HepG2 (cell line): ENCODE results near the gene DST. TPM values are rescaled to one million over a fixed set of nuclear protein-coding genes. Genes with fewer than 3 reads are reported as not detected.
A peak's percentile ranks its signal among the peaks of the same experiment; 100 is the strongest.

ENCODE experiments used
- CBX5 ChIP-seq: sonication (generic); formaldehyde crosslinking; IDR thresholded peaks from 2 replicates; pipeline ENCODE4 v1.4.0; 2020; ENCODE audit warnings: missing genetic modification reagents, borderline replicate concordance
- HDAC6 ChIP-seq: fragments of 200-600 bp; sonication (generic); IDR thresholded peaks from 2 replicates; pipeline ENCODE4 v1.7.0; 2017; ENCODE audit warnings: mild to moderate bottlenecking, antibody characterized with exemption, low read length, low read depth
- IKZF1 ChIP-seq: fragments of 450-650 bp; IDR thresholded peaks from 2 replicates; pipeline ENCODE4 v1.7.1; 2016
- KAT7 ChIP-seq: IDR thresholded peaks from 2 replicates; pipeline ENCODE4 v1.6.1; 2018; ENCODE audit warnings: borderline replicate concordance, missing compliant biosample characterization
- MED1 ChIP-seq: sonication (generic); formaldehyde crosslinking; IDR thresholded peaks from 2 replicates; pipeline ENCODE4 v1.4.0; 2020; ENCODE audit warnings: missing genetic modification reagents
- ONECUT2 ChIP-seq: sonication (generic); formaldehyde crosslinking; IDR thresholded peaks from 2 replicates; pipeline ENCODE4 v1.4.0; 2020; ENCODE audit warnings: missing genetic modification reagents
- PHB2 ChIP-seq: fragments of 450-650 bp; IDR thresholded peaks from 2 replicates; pipeline ENCODE4 v1.6.1; 2018; ENCODE audit not compliant: partially characterized antibody
- PLRG1 ChIP-seq: fragments of 450-650 bp; conservative IDR thresholded peaks from 2 replicates; pipeline ENCODE4 v1.6.1; 2016
- POGZ ChIP-seq: sonication (generic); formaldehyde crosslinking; IDR thresholded peaks from 2 replicates; pipeline ENCODE4 v1.4.0; 2020; ENCODE audit warnings: mild to moderate bottlenecking, missing genetic modification reagents
- RNF2 ChIP-seq: fragments of 450-650 bp; conservative IDR thresholded peaks from 2 replicates; pipeline ENCODE4 v1.6.1; 2016; ENCODE audit warnings: low read depth
- SALL2 ChIP-seq: sonication (generic); formaldehyde crosslinking; IDR thresholded peaks from 2 replicates; pipeline ENCODE4 v1.8.1; 2023; ENCODE audit warnings: mild to moderate bottlenecking, missing genetic modification reagents, inconsistent platforms
- SETDB1 ChIP-seq: sonication (generic); formaldehyde crosslinking; IDR thresholded peaks from 2 replicates; pipeline ENCODE4 v1.5.1; 2020; ENCODE audit warnings: missing genetic modification reagents, mild to moderate bottlenecking, borderline replicate concordance
- TEAD2 ChIP-seq: sonication (generic); formaldehyde crosslinking; IDR thresholded peaks from 2 replicates; pipeline ENCODE4 v1.9.0; 2021; ENCODE audit warnings: missing genetic modification reagents
- ZFP1 ChIP-seq: IDR thresholded peaks from 2 replicates; pipeline ENCODE4 v1.6.1; 2016
- ZFP41 ChIP-seq: sonication (generic); formaldehyde crosslinking; IDR thresholded peaks from 2 replicates; pipeline ENCODE4 v1.4.0; 2020; ENCODE audit warnings: mild to moderate bottlenecking, missing genetic modification reagents, borderline replicate concordance
- ZNF136 ChIP-seq: sonication (generic); formaldehyde crosslinking; IDR thresholded peaks from 2 replicates; pipeline ENCODE4 v1.8.1; 2022; ENCODE audit warnings: low read depth, mild to moderate bottlenecking, moderate library complexity, missing genetic modification reagents
- ZNF382 ChIP-seq: sonication (generic); formaldehyde crosslinking; IDR thresholded peaks from 2 replicates; pipeline ENCODE4 v1.5.0; 2020; ENCODE audit warnings: missing genetic modification reagents, mild to moderate bottlenecking, borderline replicate concordance
- ZNF446 ChIP-seq: sonication (generic); formaldehyde crosslinking; IDR thresholded peaks from 2 replicates; pipeline ENCODE4 v1.5.0; 2020; ENCODE audit warnings: mild to moderate bottlenecking, missing genetic modification reagents
- ZNF569 ChIP-seq: sonication (generic); formaldehyde crosslinking; IDR thresholded peaks from 2 replicates; pipeline ENCODE4 v1.5.0; 2020; ENCODE audit warnings: mild to moderate bottlenecking, missing genetic modification reagents, moderate library complexity, borderline replicate concordance
- ZNF614 ChIP-seq: IDR thresholded peaks from 2 replicates; pipeline ENCODE4 v1.6.1; 2018; ENCODE audit warnings: missing biosample characterization, missing genetic modification reagents, inconsistent platforms, borderline replicate concordance
- ZNF709 ChIP-seq: sonication (generic); formaldehyde crosslinking; IDR thresholded peaks from 2 replicates; pipeline ENCODE4 v1.5.0; 2020; ENCODE audit warnings: mild to moderate bottlenecking, missing genetic modification reagents
- ZNF780A ChIP-seq: sonication (generic); formaldehyde crosslinking; IDR thresholded peaks from 2 replicates; pipeline ENCODE4 v1.8.0; 2022; ENCODE audit warnings: mild to moderate bottlenecking, missing genetic modification reagents, moderate library complexity
- ZNF850 ChIP-seq: sonication (generic); formaldehyde crosslinking; conservative IDR thresholded peaks from 2 replicates; pipeline ENCODE4 v1.9.0; 2021; ENCODE audit warnings: mild to moderate bottlenecking, missing genetic modification reagents
- polyA plus RNA-seq, 8 experiments: library from polyadenylated mRNA; depleted of rRNA in 3 of 8; stranded (reverse) in 7 of 8; unstranded in 1 of 8; fragments of >200 nt; fragmentation: Illumina TruSeq in 4 of 8; extraction: Trizol in 4 of 8; gene quantifications; 2 replicates each; pipeline versions ENCODE4 v1.2.1 to v1.2.3, GENCODE V29; 2011 to 2016; ENCODE audit warnings: low read depth in 4 of 8, missing spikeins in 1 of 8, mixed read lengths in 1 of 8; ENCODE audit not compliant: insufficient read depth in 1 of 8
- total RNA-seq, 5 experiments: library from RNA; depleted of rRNA; stranded (reverse); fragments of >200 nt; fragmentation: Illumina TruSeq; extraction: Trizol; gene quantifications; 2 replicates each; pipeline ENCODE4 v1.2.3, GENCODE V29; 2016; ENCODE audit warnings: low read depth in 1 of 5
- TF ChIP-seq, protein P1 (sequence below): sonication (generic); formaldehyde crosslinking; IDR thresholded peaks from 2 replicates; pipeline ENCODE4 v1.5.0; 2020; ENCODE audit warnings: mild to moderate bottlenecking, missing genetic modification reagents
- TF ChIP-seq, protein P2 (sequence below): sonication (generic); formaldehyde crosslinking; IDR thresholded peaks from 2 replicates; pipeline ENCODE4 v1.8.1; 2023; ENCODE audit warnings: mild to moderate bottlenecking, inconsistent platforms, moderate library complexity, missing genetic modification reagents, borderline replicate concordance
- TF ChIP-seq, protein P3 (sequence below): IDR thresholded peaks from 2 replicates; pipeline ENCODE4 v1.6.1; 2016; ENCODE audit warnings: missing genetic modification reagents, missing compliant biosample characterization
- TF ChIP-seq, protein P4 (sequence below): sonication (generic); formaldehyde crosslinking; IDR thresholded peaks from 2 replicates; pipeline ENCODE4 v1.5.1; 2020; ENCODE audit warnings: missing genetic modification reagents, mild to moderate bottlenecking, borderline replicate concordance
- TF ChIP-seq, protein P5 (sequence below): sonication (generic); formaldehyde crosslinking; IDR thresholded peaks from 2 replicates; pipeline ENCODE4 v1.8.0; 2022; ENCODE audit warnings: mild to moderate bottlenecking, missing genetic modification reagents

The DST gene
- total and polyA plus RNA-seq, 2 of the 13 experiments (the other 11 are each of a cell fraction or from before 2014, with no cell fraction given), result 64.4 to 89.0 TPM

DNA sequence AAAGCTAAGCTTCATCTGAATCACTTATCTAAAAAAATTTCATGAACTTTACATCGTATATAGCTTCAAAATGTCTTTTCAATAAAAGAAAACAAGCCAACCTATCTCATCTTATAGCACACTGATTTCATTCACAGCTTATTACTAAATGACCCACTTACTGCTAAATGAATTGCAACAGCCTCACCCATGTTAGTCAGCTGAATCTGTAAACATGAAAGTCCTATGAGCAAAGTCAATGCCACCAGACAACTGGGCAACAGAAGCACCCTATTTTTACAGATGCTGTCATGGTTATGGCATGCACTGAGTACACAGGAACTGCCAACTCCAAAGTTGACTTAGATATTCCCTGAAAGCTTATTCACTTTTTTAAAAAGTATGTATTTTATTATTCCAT lies 41.2 kb upstream of the DST start (continued):
- TF ChIP-seq ZNF569 (CRISPR knock-in tag) (no peak), ZFP1 (0 out of 2 replicates have a peak, but pooled peaks have one; percentile 78), TEAD2 (CRISPR knock-in tag) (no peak), PLRG1 (no peak), ZNF709 (CRISPR knock-in tag) (no peak), ZNF780A (no peak), ZNF614 (peak; percentile 94), ZNF850 (CRISPR knock-in tag) (no peak), ONECUT2 (CRISPR knock-in tag) (no peak), ZNF382 (no peak), PHB2 (no peak), POGZ (CRISPR knock-in tag) (peak; percentile 94), HDAC6 (no peak), SALL2 (CRISPR knock-in tag) (no peak), ZFP41 (CRISPR knock-in tag) (no peak), SETDB1 (CRISPR knock-in tag) (no peak), KAT7 (CRISPR knock-in tag) (peak; percentile 75), MED1 (CRISPR knock-in tag) (peak; percentile 93), IKZF1 (no peak), ZNF446 (CRISPR knock-in tag) (no peak), CBX5 (0 out of 2 replicates have a peak, but pooled peaks have one; percentile 69), RNF2 (no peak), ZNF136 (CRISPR knock-in tag) (no peak)
- TF ChIP-seq, protein P1, sequence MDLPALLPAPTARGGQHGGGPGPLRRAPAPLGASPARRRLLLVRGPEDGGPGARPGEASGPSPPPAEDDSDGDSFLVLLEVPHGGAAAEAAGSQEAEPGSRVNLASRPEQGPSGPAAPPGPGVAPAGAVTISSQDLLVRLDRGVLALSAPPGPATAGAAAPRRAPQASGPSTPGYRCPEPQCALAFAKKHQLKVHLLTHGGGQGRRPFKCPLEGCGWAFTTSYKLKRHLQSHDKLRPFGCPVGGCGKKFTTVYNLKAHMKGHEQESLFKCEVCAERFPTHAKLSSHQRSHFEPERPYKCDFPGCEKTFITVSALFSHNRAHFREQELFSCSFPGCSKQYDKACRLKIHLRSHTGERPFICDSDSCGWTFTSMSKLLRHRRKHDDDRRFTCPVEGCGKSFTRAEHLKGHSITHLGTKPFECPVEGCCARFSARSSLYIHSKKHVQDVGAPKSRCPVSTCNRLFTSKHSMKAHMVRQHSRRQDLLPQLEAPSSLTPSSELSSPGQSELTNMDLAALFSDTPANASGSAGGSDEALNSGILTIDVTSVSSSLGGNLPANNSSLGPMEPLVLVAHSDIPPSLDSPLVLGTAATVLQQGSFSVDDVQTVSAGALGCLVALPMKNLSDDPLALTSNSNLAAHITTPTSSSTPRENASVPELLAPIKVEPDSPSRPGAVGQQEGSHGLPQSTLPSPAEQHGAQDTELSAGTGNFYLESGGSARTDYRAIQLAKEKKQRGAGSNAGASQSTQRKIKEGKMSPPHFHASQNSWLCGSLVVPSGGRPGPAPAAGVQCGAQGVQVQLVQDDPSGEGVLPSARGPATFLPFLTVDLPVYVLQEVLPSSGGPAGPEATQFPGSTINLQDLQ, result no peak
- TF ChIP-seq, protein P2, sequence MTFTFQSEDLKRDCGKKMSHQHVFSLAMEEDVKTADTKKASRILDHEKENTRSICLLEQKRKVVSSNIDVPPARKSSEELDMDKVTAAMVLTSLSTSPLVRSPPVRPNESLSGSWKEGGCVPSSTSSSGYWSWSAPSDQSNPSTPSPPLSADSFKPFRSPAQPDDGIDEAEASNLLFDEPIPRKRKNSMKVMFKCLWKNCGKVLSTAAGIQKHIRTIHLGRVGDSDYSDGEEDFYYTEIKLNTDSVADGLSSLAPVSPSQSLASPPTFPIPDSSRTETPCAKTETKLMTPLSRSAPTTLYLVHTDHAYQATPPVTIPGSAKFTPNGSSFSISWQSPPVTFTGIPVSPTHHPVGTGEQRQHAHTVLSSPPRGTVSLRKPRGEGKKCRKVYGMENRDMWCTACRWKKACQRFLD (CRISPR knock-in tag), result no peak
- TF ChIP-seq, protein P3, sequence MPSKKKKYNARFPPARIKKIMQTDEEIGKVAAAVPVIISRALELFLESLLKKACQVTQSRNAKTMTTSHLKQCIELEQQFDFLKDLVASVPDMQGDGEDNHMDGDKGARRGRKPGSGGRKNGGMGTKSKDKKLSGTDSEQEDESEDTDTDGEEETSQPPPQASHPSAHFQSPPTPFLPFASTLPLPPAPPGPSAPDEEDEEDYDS (CRISPR knock-in tag), result peak; percentile 31; the same call in 1 of the 2 replicates
- TF ChIP-seq, protein P4, sequence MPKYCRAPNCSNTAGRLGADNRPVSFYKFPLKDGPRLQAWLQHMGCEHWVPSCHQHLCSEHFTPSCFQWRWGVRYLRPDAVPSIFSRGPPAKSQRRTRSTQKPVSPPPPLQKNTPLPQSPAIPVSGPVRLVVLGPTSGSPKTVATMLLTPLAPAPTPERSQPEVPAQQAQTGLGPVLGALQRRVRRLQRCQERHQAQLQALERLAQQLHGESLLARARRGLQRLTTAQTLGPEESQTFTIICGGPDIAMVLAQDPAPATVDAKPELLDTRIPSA, result no peak
- TF ChIP-seq, protein P5, sequence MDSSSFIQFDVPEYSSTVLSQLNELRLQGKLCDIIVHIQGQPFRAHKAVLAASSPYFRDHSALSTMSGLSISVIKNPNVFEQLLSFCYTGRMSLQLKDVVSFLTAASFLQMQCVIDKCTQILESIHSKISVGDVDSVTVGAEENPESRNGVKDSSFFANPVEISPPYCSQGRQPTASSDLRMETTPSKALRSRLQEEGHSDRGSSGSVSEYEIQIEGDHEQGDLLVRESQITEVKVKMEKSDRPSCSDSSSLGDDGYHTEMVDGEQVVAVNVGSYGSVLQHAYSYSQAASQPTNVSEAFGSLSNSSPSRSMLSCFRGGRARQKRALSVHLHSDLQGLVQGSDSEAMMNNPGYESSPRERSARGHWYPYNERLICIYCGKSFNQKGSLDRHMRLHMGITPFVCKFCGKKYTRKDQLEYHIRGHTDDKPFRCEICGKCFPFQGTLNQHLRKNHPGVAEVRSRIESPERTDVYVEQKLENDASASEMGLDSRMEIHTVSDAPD (CRISPR knock-in tag), result no peak
